Hepatic stellate cell (primary cell): ENCODE measurements around the gene TMEM39B.
A peak's percentile ranks its signal among the peaks of the same experiment; 100 is the strongest.
"Not testable (repeated sequence)": the region's sequence is repeated elsewhere in the genome, so short reads cannot be mapped to it uniquely, and the experiment has no call there.

ENCODE experiments used
- DNase-seq: peaks from one replicate; pipeline ENCODE4 v3.0.0; 2011; ENCODE audit warnings: low spot score

Gene TMEM39B

GRCh38 chr1:32072622-32073298, at the start of gene TMEM39B:
TSS of gene TMEM39B (plus strand) at chr1:32072939. CDS start at chr1:32073048, 109 bp downstream.
- DNase-seq, result peak; percentile 94

GRCh38 chr1:32023351-32023750, 49.4 kb upstream of the TMEM39B start:
- DNase-seq, result no peak

GRCh38 chr1:32025515-32025914, 47.2 kb upstream of the TMEM39B start:
- DNase-seq, result no peak

- DNase-seq, result no peak
These were observed 44.0 kb upstream of the TMEM39B start for GRCh38 chr1:32028746-32029145.

GRCh38 chr1:32031578-32032274, 41.0 kb upstream of the TMEM39B start:
- DNase-seq, result peak; percentile 73

- no peak for DNase-seq
These were observed 40.5 kb upstream of the TMEM39B start for GRCh38 chr1:32032275-32032615.

GRCh38 chr1:32035119-32035518, 37.6 kb upstream of the TMEM39B start:
- DNase-seq, result no peak

- no peak for DNase-seq
These were observed 32.0 kb upstream of the TMEM39B start for GRCh38 chr1:32040711-32041110.

- no peak for DNase-seq
These were observed 30.4 kb upstream of the TMEM39B start for GRCh38 chr1:32042330-32042729.

GRCh38 chr1:32044234-32044633, 28.5 kb upstream of the TMEM39B start:
- DNase-seq, result no peak

- DNase-seq, result no peak
These were observed 27.0 kb upstream of the TMEM39B start for GRCh38 chr1:32045772-32046171.

GRCh38 chr1:32047701-32048100, 25.0 kb upstream of the TMEM39B start:
- DNase-seq, result peak; percentile 23

GRCh38 chr1:32048440-32048839, 24.3 kb upstream of the TMEM39B start:
- no peak for DNase-seq

GRCh38 chr1:32051706-32052105, 21.0 kb upstream of the TMEM39B start:
- no peak for DNase-seq

- DNase-seq, result no peak
These were observed 19.9 kb upstream of the TMEM39B start for GRCh38 chr1:32052887-32053286.

GRCh38 chr1:32055416-32055815, 17.3 kb upstream of the TMEM39B start:
- DNase-seq, result no peak

- DNase-seq, result no peak
These were observed 16.1 kb upstream of the TMEM39B start for GRCh38 chr1:32056598-32056997.

GRCh38 chr1:32060914-32061313, 11.8 kb upstream of the TMEM39B start:
- DNase-seq, result no peak

- peak; percentile 24 for DNase-seq
These were observed 9.9 kb upstream of the TMEM39B start for GRCh38 chr1:32062867-32063230.

- peak; percentile 70 for DNase-seq
These were observed 9.5 kb upstream of the TMEM39B start for GRCh38 chr1:32063261-32063681.

GRCh38 chr1:32065613-32066488, 6.9 kb upstream of the TMEM39B start:
- not testable (repeated sequence) for DNase-seq

- DNase-seq, result peak; percentile 75
These were observed 6.3 kb upstream of the TMEM39B start for GRCh38 chr1:32066489-32066873.
